MM.1S (cell line): Measurements from ENCODE around the gene FUCA1.

Source experiments
- CTCF ChIP-seq: fragments of 300-600 bp; sonication (generic); IDR thresholded peaks from 2 replicates; pipeline ENCODE4 v1.5.1; 2016; ENCODE audit warnings: antibody characterized with exemption, low read length, mixed read lengths
- EZH2 ChIP-seq: fragments of 300-600 bp; sonication (generic); optimal IDR thresholded peaks from 2 replicates; pipeline ENCODE3; 2017; ENCODE audit warnings: low read depth, mild to moderate bottlenecking, antibody characterized with exemption, low read length, mixed read lengths
- EZH2phosphoT487 ChIP-seq: fragments of 300-600 bp; sonication (generic); IDR thresholded peaks from 2 replicates; pipeline ENCODE4 v1.6.1; 2018; ENCODE audit warnings: antibody characterized with exemption, low read length

GRCh38 chr1:23905461-23906025 lies 37.5 kb upstream of the FUCA1 start:
- TF ChIP-seq CTCF (no peak), EZH2 (no peak), EZH2phosphoT487 (no peak)
